Measurements from ENCODE around the gene LOXHD1.
A peak's percentile ranks its signal among the peaks of the same experiment; 100 is the strongest.

The LOXHD1 gene

GRCh38 chr18:46560671-46561045, 96.4 kb downstream of the LOXHD1 start:
- TF ChIP-seq ZFX (IDR thresholded peaks at IDR 0.05; ENCODE audit: borderline replicate concordance) (no peak), CTCF (IDR thresholded peaks at IDR 0.05) (no peak)
- H3K27ac ChIP-seq = no peak overlapping the region

- TF ChIP-seq ZFX (IDR thresholded peaks at IDR 0.05; ENCODE audit: borderline replicate concordance) = no peak
- TF ChIP-seq CTCF (IDR thresholded peaks at IDR 0.05) = no peak
- no peak overlapping the region for H3K27ac ChIP-seq
Observed at GRCh38 chr18:46559946-46560670, 96.9 kb downstream of the LOXHD1 start.

- H3K27ac ChIP-seq = no peak overlapping the region
- no peak for TF ChIP-seq ZFX (IDR thresholded peaks at IDR 0.05; ENCODE audit: borderline replicate concordance)
- TF ChIP-seq CTCF (IDR thresholded peaks at IDR 0.05) = no peak
Observed at GRCh38 chr18:46559296-46559695, 97.7 kb downstream of the LOXHD1 start.

GRCh38 chr18:46556590-46557206, 100.3 kb downstream of the LOXHD1 start:
- H3K27ac ChIP-seq = no peak overlapping the region
- TF ChIP-seq CTCF (IDR thresholded peaks at IDR 0.05) (no peak), ZFX (IDR thresholded peaks at IDR 0.05; ENCODE audit: borderline replicate concordance) (no peak)

GRCh38 chr18:46555724-46556123, 101.3 kb downstream of the LOXHD1 start:
- TF ChIP-seq ZFX (IDR thresholded peaks at IDR 0.05; ENCODE audit: borderline replicate concordance) (no peak), CTCF (IDR thresholded peaks at IDR 0.05) (peak; percentile 58)
- no peak overlapping the region for H3K27ac ChIP-seq

GRCh38 chr18:46555213-46555612, 101.8 kb downstream of the LOXHD1 start:
- TF ChIP-seq CTCF (IDR thresholded peaks at IDR 0.05) = no peak
- no peak for TF ChIP-seq ZFX (IDR thresholded peaks at IDR 0.05; ENCODE audit: borderline replicate concordance)
- H3K27ac ChIP-seq = no peak overlapping the region

- TF ChIP-seq CTCF (IDR thresholded peaks at IDR 0.05) (no peak), ZFX (IDR thresholded peaks at IDR 0.05; ENCODE audit: borderline replicate concordance) (no peak)
- no peak overlapping the region for H3K27ac ChIP-seq
Observed at GRCh38 chr18:46554406-46555080, 102.5 kb downstream of the LOXHD1 start.
